HG03469 (cell line): Measurements from ENCODE around the gene CCDC28B.

Experiments used
- ATAC-seq: cut with Tn5 transposase; IDR thresholded peaks from one replicate; pipeline ENCODE4 v1.9.1; 2021; ENCODE audit warnings: mild to moderate bottlenecking, moderate library complexity, moderate number of reproducible peaks; ENCODE audit not compliant: unreplicated experiment

The CCDC28B gene

DNA sequence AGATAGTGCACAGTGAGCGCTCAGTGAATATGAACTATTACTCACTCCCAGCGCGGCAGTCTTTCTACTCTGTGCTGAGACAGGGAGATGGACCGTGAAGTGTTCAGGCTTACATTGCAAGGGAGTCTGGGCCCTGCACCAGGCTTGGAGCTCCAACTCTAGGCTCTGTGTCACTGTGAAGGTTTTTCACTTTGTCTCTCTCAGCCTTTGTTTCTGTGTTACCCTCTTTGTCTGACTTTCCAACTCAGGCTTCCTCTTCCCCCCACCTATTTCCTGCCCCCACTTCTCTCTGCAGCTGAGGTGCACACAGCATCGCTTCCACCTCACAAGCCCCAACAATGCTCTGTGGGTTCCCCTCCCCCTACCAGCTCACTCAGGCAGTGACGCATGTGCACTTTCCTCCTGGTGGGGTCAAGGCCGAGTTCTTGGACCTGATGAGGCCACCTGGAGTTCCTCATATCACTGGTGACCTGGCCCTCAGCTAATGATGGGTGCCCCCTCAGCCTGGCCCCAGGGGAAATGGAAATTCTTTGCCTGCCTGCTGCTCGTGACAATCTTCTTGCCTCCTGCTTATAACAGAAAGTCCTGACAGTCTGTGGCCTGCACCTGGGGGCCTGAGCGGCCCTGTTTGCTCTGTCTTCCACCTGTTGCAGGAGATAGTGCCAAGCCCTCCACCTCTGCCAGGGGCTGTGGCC, 49.6 kb downstream of the CCDC28B start:
- peak; percentile 33 for ATAC-seq

- ATAC-seq: no peak
These were observed 50.7 kb downstream of the CCDC28B start, which contains the start of gene LCK for GRCh38 chr1:32250893-32251716. Gene LCK, plus strand, starts transcription at chr1:32251265. Its CDS starts 23,065 bp downstream, at chr1:32274330.
